Tibial nerve (tissue), 4 donors: ENCODE measurements around the gene SYT1. TPM values are rescaled to one million over a fixed set of nuclear protein-coding genes. Genes with fewer than 3 reads are reported as not detected.

ENCODE experiments used
- DNase-seq, 2 donors: peaks; one replicate each; pipeline ENCODE4 v3.0.0-alpha.2; 2019; ENCODE audit warnings: low spot score in 2 of 2
- H3K27ac ChIP-seq, 4 donors: fragments of 200-600 bp; sonication (generic) in 3 of 4; one replicate each; pipeline ENCODE4 v1.5.1; 2017 to 2019; ENCODE audit warnings: mild to moderate bottlenecking in 1 of 4
- H3K27me3 ChIP-seq, 2 donors: fragments of 200-600 bp; sonication (generic) in 1 of 2; one replicate each; pipeline versions ENCODE4 v1.5.1 to v1.6.0; 2017 to 2019
- H3K36me3 ChIP-seq, 3 donors: fragments of 200-600 bp; sonication (generic); one replicate each; pipeline ENCODE4 v1.5.1; 2018 to 2019
- H3K4me1 ChIP-seq, 4 donors: fragments of 200-600 bp; sonication (generic) in 3 of 4; one replicate each; pipeline ENCODE4 v1.5.1; 2017 to 2019
- H3K4me3 ChIP-seq, 4 donors: fragments of 200-600 bp; sonication (generic) in 3 of 4; one replicate each; pipeline ENCODE4 v1.5.1; 2017 to 2019; ENCODE audit warnings: mild to moderate bottlenecking in 1 of 4, moderate library complexity in 1 of 4
- H3K9me3 ChIP-seq, 4 donors: fragments of 200-600 bp; sonication (generic) in 3 of 4; one replicate each; pipeline ENCODE4 v1.5.1; 2017 to 2019
- EP300 ChIP-seq, 2 donors: sonication (generic); formaldehyde crosslinking; IDR thresholded peaks; one replicate each; pipeline ENCODE4 v1.6.1; 2017; ENCODE audit warnings: antibody characterized with exemption in 2 of 2, mild to moderate bottlenecking in 1 of 2
- POLR2A ChIP-seq, 2 donors: fragments of 450-650 bp; IDR thresholded peaks; one replicate each; pipeline ENCODE4 v1.6.1; 2017; ENCODE audit warnings: antibody characterized with exemption in 2 of 2, mild to moderate bottlenecking in 2 of 2, moderate library complexity in 2 of 2
- WGBS, 2 donors: methylation state at CpG; one replicate each; pipeline ENCODE4 v1.1.5; 2018; 5-methylcytosine and 5-hydroxymethylcytosine counted together
- total RNA-seq, 4 donors: library from RNA; depleted of rRNA; stranded (reverse); fragments of >200 nt; gene quantifications; one replicate each; pipeline ENCODE4 v1.1.0, GENCODE V29; 2016
- TF ChIP-seq, protein P1 (sequence below), 5 experiments: fragments of 200-600 bp in 3 of 5; fragments of 450-650 bp in 2 of 5; sonication (generic) in 3 of 5; IDR thresholded peaks; one replicate each; pipeline ENCODE4 v1.5.1; 2016 to 2019; ENCODE audit warnings: antibody characterized with exemption in 5 of 5, mild to moderate bottlenecking in 3 of 5, moderate library complexity in 2 of 5

Gene SYT1
- total RNA-seq, 4 donors from 2014 or later: 1.8 to 10.3 (median 4.7) TPM

DNA sequence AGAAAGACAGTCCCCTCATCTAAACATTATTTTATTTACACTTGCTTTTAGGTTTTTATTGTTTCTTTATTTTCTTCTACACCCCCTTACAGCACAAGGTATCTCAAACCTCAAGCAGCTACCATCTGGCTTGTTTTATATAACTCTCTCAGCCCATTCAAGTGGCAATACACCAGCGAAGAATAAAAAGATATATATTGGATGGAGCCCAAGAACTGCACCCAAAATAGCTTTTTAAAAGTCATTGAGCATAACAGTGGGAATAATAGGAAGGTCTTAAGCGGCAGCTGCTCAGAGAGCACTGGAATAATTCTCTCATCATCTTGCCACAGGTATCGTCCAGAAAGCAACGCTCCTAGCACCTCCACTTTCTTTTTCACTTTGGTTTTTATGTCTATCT is 322.5 kb downstream of the SYT1 start:
- H3K27ac ChIP-seq: no peak overlapping the region
- WGBS, 2 donors: 62 to 74% methylated on average over 4 of the region's 4 CpGs
- no peaks in the 10 kb centered on the region for H3K4me1 ChIP-seq
- H3K4me3 ChIP-seq: no peak overlapping the region
- H3K36me3 ChIP-seq: no peaks in the 10 kb centered on the region
- DNase-seq: no peak
- TF ChIP-seq, protein P1, sequence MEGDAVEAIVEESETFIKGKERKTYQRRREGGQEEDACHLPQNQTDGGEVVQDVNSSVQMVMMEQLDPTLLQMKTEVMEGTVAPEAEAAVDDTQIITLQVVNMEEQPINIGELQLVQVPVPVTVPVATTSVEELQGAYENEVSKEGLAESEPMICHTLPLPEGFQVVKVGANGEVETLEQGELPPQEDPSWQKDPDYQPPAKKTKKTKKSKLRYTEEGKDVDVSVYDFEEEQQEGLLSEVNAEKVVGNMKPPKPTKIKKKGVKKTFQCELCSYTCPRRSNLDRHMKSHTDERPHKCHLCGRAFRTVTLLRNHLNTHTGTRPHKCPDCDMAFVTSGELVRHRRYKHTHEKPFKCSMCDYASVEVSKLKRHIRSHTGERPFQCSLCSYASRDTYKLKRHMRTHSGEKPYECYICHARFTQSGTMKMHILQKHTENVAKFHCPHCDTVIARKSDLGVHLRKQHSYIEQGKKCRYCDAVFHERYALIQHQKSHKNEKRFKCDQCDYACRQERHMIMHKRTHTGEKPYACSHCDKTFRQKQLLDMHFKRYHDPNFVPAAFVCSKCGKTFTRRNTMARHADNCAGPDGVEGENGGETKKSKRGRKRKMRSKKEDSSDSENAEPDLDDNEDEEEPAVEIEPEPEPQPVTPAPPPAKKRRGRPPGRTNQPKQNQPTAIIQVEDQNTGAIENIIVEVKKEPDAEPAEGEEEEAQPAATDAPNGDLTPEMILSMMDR (IDR thresholded peaks at IDR 0.05): no peak
- no peak for TF ChIP-seq POLR2A (IDR thresholded peaks at IDR 0.05)
- H3K27me3 ChIP-seq: no peaks in the 10 kb centered on the region
- no peaks in the 10 kb centered on the region for H3K9me3 ChIP-seq

DNA sequence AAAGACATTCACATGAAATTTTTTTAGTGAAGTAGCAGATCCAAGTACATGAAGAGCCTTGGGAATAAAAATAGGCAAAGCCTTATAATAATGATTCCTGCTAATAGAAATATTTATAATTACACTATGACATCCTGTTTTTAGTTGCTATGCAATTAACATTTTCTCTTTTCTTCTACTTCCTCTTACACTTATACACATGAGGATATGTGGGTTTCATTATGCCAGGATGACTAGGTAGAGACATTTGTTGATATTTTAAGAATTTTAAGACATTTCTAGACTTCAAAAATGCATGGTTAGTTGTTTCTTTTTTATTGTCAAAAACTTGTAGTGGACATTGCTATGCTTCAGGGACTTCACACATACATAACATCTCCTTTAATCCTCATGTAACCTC is 326.8 kb downstream of the SYT1 start:
- no peak for TF ChIP-seq POLR2A (IDR thresholded peaks at IDR 0.05)
- TF ChIP-seq, protein P1 (IDR thresholded peaks at IDR 0.05): no peak
- TF ChIP-seq EP300 (IDR thresholded peaks at IDR 0.05): no peak
- H3K9me3 ChIP-seq: no peaks in the 10 kb centered on the region
- H3K4me1 ChIP-seq: no peaks in the 10 kb centered on the region
- H3K36me3 ChIP-seq: no peaks in the 10 kb centered on the region
- DNase-seq: no peak
- H3K4me3 ChIP-seq: no peak overlapping the region
- no peaks in the 10 kb centered on the region for H3K27me3 ChIP-seq
- no peak overlapping the region for H3K27ac ChIP-seq

DNA sequence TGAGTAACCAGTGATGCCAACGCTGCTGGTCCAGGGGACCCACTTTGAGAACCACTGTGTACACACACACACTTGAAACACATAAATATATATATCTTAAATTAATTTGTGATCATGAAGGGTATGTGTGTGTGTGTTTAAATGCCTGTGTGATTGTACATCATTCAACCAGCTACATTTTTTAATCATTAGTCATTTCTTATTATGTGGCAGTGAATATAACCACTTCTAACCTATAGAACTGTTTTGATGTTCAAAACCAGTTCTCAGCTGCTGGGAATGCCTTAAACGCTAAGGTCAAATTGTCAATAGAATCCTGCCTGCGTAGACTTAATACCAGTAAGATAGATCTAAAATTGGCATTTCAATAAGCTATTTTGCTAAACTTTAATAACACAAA is 330.0 kb downstream of the SYT1 start:
- no peak for DNase-seq
- Histone ChIP-seq H3K36me3 (no peaks in the 10 kb centered on the region), H3K27ac (no peak overlapping the region), H3K27me3 (no peaks in the 10 kb centered on the region), H3K9me3 (no peaks in the 10 kb centered on the region), H3K4me3 (no peak overlapping the region), H3K4me1 (no peaks in the 10 kb centered on the region)
- WGBS, 2 donors: 58 to 73% methylated on average over 3 of the region's 3 CpGs
- TF ChIP-seq, protein P1 (IDR thresholded peaks at IDR 0.05): no peak
- TF ChIP-seq EP300 (IDR thresholded peaks at IDR 0.05) (no peak), POLR2A (IDR thresholded peaks at IDR 0.05) (no peak)

DNA sequence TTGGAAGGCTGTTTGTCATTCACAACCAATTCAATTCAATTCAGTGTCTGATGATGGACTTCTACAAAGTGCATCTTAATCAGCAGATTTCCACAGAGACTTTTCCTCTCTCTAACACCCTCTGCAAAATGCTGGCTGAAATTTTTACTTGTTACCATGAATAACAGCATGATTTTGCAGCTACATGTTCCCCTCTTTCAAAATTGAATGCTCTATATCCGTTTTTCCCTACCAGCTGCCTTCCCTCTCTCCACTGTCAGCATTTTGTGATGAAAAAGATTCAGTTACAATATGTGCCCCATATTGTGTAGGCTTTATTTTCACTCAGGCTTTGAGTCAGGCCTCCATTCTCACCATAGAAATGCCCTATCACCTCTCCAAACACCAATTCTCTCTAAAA is 334.6 kb downstream of the SYT1 start:
- H3K4me1 ChIP-seq: no peaks in the 10 kb centered on the region
- H3K9me3 ChIP-seq: no peaks in the 10 kb centered on the region
- no peak for DNase-seq
- WGBS, 2 donors: 63 to 66% methylated on average over 1 of the region's 1 CpG
- no peaks in the 10 kb centered on the region for H3K27me3 ChIP-seq
- no peak overlapping the region for H3K27ac ChIP-seq
- H3K4me3 ChIP-seq: no peak overlapping the region
- no peak for TF ChIP-seq EP300 (IDR thresholded peaks at IDR 0.05)
- TF ChIP-seq, protein P1 (IDR thresholded peaks at IDR 0.05): no peak
- TF ChIP-seq POLR2A (IDR thresholded peaks at IDR 0.05): no peak
- no peaks in the 10 kb centered on the region for H3K36me3 ChIP-seq

DNA sequence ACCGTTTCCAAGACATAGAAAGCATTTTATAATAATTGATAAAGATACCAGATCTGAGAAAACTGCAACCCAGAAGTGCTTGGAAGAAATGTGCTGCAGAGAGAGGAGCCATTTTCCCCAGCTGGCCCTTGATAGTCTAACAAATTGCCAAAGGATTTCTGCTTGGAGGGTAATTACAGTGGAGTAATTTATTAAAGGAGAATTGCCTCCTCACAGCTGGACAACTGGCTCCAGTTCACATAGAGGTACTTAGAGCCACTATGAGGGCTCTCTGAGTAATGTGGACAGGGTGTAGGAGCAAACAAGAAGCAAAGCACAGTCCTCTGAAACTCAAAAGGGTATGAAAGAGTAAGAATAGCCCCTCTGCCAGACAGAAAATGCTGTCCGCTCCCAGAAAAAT is 335.6 kb downstream of the SYT1 start:
- Histone ChIP-seq H3K27me3 (no peaks in the 10 kb centered on the region), H3K4me1 (no peaks in the 10 kb centered on the region), H3K9me3 (no peaks in the 10 kb centered on the region), H3K36me3 (no peaks in the 10 kb centered on the region), H3K4me3 (no peak overlapping the region), H3K27ac (no peak overlapping the region)
- DNase-seq: no peak
- TF ChIP-seq POLR2A (IDR thresholded peaks at IDR 0.05) (no peak), EP300 (IDR thresholded peaks at IDR 0.05) (no peak)
- TF ChIP-seq, protein P1 (IDR thresholded peaks at IDR 0.05): no peak
- WGBS, 2 donors: 69% methylated on average over 2 of the region's 2 CpGs
